GM06990 (cell line): ENCODE data around the gene SIRPB1.

Experiments used
- DNase-seq: peaks from one replicate; pipeline ENCODE4 v3.0.0-alpha.2; 2011; ENCODE audit not compliant: insufficient read length; ENCODE audit errors: extremely low read depth
- H3K27me3 ChIP-seq: replicated peaks from 2 replicates; pipeline ENCODE4 v1.6.0; 2011; ENCODE audit warnings: low read length; ENCODE audit not compliant: control insufficient read depth, insufficient read depth
- H3K36me3 ChIP-seq: 2 replicates; pipeline ENCODE4 v1.5.1; 2011; ENCODE audit warnings: low read length; ENCODE audit not compliant: control insufficient read depth, insufficient read depth
- H3K4me3 ChIP-seq: replicated peaks from 2 replicates; pipeline ENCODE4 v1.5.1; 2011; ENCODE audit warnings: low read depth, mild to moderate bottlenecking, control low read depth, low read length
- CTCF ChIP-seq: IDR thresholded peaks from 2 replicates; pipeline ENCODE4 v1.5.1; 2011; ENCODE audit warnings: low read length, control low read depth, mild to moderate bottlenecking, inconsistent platforms; ENCODE audit not compliant: insufficient read depth, poor library complexity, severe bottlenecking

Gene SIRPB1

GRCh38 chr20:1626528-1627199 lies 6.9 kb upstream of the SIRPB1 start:
- Histone ChIP-seq H3K27me3 (peaks cover 1% of the 10 kb centered on the region), H3K4me3 (no peak overlapping the region), H3K36me3 (no peaks in the 10 kb centered on the region)
- DNase-seq: no peak
- no peak for TF ChIP-seq CTCF

GRCh38 chr20:1625083-1625690 lies 5.4 kb upstream of the SIRPB1 start:
- no peak for TF ChIP-seq CTCF

GRCh38 chr20:1623501-1624205 lies 3.8 kb upstream of the SIRPB1 start:
- Histone ChIP-seq H3K36me3 (no peaks in the 10 kb centered on the region), H3K27me3 (no peaks in the 10 kb centered on the region; the same call in 1 of the 2 replicates), H3K4me3 (no peak overlapping the region)
- no peak for TF ChIP-seq CTCF
- no peak for DNase-seq

More at GRCh38 chr20:1625083-1625690, 5.4 kb upstream of the SIRPB1 start:
- H3K4me3 ChIP-seq: no peak overlapping the region
- no peaks in the 10 kb centered on the region for H3K36me3 ChIP-seq
- no peak for DNase-seq
- H3K27me3 ChIP-seq: peaks cover 1% of the 10 kb centered on the region

- TF ChIP-seq CTCF: no peak
- H3K27me3 ChIP-seq: no peaks in the 10 kb centered on the region; the same call in 1 of the 2 replicates
- H3K4me3 ChIP-seq: no peak overlapping the region
- H3K36me3 ChIP-seq: no peaks in the 10 kb centered on the region
- DNase-seq: no peak
These were observed 2.6 kb upstream of the SIRPB1 start for GRCh38 chr20:1622450-1622849.

GRCh38 chr20:1621316-1621715 lies 1.5 kb upstream of the SIRPB1 start:
- no peak for DNase-seq
- H3K4me3 ChIP-seq: no peak overlapping the region
- no peaks in the 10 kb centered on the region for H3K36me3 ChIP-seq
- no peaks in the 10 kb centered on the region; the same call in 1 of the 2 replicates for H3K27me3 ChIP-seq
- no peak for TF ChIP-seq CTCF
